Stimulated activated memory B cell treated with anti-CD40 and anti-IgM and Interleukin-4, amounts not matched to agents 10 μg/mL and 1 μg/mL and 100 μg/mL, for 72 hours (primary cell): Measurements from ENCODE around the gene ERCC5.

ENCODE experiments used
- ATAC-seq: fragments of 150-1000 bp; cut with Tn5 transposase; 2 replicates; pipeline ENCODE4 v1.10.0; 2021
- H3K27ac Mint-ChIP-seq: one replicate; pipeline ENCODE4 v1.8.0; 2022; ENCODE audit warnings: mild to moderate bottlenecking, mixed read lengths
- H3K27me3 Mint-ChIP-seq: one replicate; pipeline ENCODE4 v1.8.0; 2022; ENCODE audit warnings: mixed read lengths
- H3K36me3 Mint-ChIP-seq: one replicate; pipeline ENCODE4 v1.8.0; 2022; ENCODE audit warnings: mixed read lengths
- H3K4me1 Mint-ChIP-seq: one replicate; pipeline ENCODE4 v1.8.0; 2022; ENCODE audit warnings: mixed read lengths
- H3K4me3 Mint-ChIP-seq: one replicate; pipeline ENCODE4 v1.8.0; 2022; ENCODE audit warnings: mild to moderate bottlenecking, moderate library complexity, mixed read lengths
- H3K9me3 Mint-ChIP-seq: one replicate; pipeline ENCODE4 v1.8.0; 2022; ENCODE audit warnings: mixed read lengths

ERCC5 gene

DNA sequence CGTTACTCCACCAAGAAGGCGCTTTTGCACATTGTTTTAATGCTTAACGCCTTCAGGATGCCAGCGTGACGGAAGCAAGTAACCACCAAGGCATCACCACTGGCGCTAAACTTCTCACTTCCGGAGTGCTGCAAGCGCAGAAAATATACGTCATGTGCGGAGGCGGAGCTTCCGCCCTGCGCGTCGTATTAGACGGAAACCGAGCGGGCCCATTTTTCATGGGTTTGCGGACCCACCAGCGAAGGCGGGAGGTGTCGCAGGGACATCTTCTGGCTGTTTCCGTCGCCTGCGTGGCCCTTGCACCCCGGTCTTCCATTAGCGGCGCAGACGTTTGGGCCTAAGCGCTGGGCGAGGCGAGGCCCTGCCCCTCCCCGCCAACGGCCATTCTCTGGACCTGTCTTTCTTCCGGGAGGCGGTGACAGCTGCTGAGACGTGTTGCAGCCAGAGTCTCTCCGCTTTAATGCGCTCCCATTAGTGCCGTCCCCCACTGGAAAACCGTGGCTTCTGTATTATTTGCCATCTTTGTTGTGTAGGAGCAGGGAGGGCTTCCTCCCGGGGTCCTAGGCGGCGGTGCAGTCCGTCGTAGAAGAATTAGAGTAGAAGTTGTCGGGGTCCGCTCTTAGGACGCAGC, at the start of gene ERCC5:
Gene ERCC5 (plus strand): TSS at position 403 of the 631 bp plus-strand sequence. CDS start 235 bp downstream, outside the sequence.
- Mint-ChIP-seq H3K36me3 (peaks cover 10% of the 10 kb centered on the region), H3K27me3 (no peaks in the 10 kb centered on the region), H3K4me3 (peak within 1 kb of the TSS; percentile 92), H3K27ac (peak within 1 kb of the TSS; percentile 99), H3K9me3 (no peaks in the 10 kb centered on the region), H3K4me1 (peaks cover 30% of the 10 kb centered on the region)
- ATAC-seq: peak; percentile 94

- H3K36me3 Mint-ChIP-seq: no peaks in the 10 kb centered on the region
- ATAC-seq: peak; percentile 84
- H3K4me1 Mint-ChIP-seq: peaks cover 24% of the 10 kb centered on the region
- H3K4me3 Mint-ChIP-seq: peak within 1 kb of the TSS; percentile 87
- peak within 1 kb of the TSS; percentile 71 for H3K27ac Mint-ChIP-seq
- H3K9me3 Mint-ChIP-seq: no peaks in the 10 kb centered on the region
- H3K27me3 Mint-ChIP-seq: peaks cover 20% of the 10 kb centered on the region
Observed at GRCh38 chr13:102798581-102799425, 47.0 kb upstream of the ERCC5 start, which contains the start of the genes BIVM and POGLUT2. Gene BIVM, plus strand, starts transcription at chr13:102799119. Its CDS starts 8,149 bp downstream, at chr13:102807268. Gene POGLUT2, minus strand, starts transcription at chr13:102798976. Its CDS starts 306 bp downstream, at chr13:102798670.

DNA sequence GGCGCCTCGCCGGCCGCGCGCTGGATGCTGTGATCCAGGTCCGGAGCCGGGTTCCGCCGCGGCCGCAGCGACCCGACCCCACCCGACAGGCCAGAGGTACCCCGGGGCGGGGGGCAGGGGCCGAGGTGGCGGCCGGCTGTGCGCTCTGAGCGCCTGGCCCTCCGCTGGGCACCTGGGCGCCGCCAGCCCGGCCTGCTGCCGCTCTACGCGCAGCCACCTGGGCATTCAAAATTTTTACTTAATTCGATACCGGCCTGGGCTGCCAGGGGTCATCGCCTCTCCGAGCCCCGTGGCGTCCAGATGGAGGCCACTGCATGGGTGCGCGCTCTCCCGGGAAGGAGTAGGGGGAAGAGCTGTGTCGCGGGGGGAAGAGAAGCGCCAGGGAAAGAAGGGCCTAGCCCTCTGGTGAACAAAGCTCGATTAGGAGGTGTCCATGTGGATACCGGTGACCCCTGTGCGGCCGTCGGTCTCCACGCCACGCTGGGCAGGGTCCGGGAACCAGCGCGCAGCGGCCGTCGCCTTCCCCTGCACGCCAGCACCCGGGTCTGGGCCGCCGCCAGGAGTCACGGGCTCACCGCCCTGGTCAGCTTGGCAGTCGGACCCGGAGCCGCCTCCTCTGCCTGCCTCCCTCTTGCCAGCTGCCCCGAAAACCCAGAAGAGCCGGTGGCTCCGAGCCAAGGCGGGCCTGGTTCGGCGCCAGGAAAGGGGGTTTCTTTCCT, 46.2 kb upstream of the ERCC5 start:
- Mint-ChIP-seq H3K36me3 (no peaks in the 10 kb centered on the region), H3K27ac (peak overlapping the region; percentile 71), H3K9me3 (no peaks in the 10 kb centered on the region), H3K4me1 (peaks cover 24% of the 10 kb centered on the region), H3K4me3 (peak overlapping the region; percentile 87), H3K27me3 (peaks cover 20% of the 10 kb centered on the region)
- ATAC-seq: peak; percentile 10

GRCh38 chr13:102800145-102801041, 45.4 kb upstream of the ERCC5 start:
- Mint-ChIP-seq H3K4me3 (peak overlapping the region; percentile 87), H3K36me3 (no peaks in the 10 kb centered on the region), H3K27ac (peak overlapping the region; percentile 71), H3K4me1 (peaks cover 24% of the 10 kb centered on the region), H3K27me3 (peaks cover 20% of the 10 kb centered on the region), H3K9me3 (no peaks in the 10 kb centered on the region)
- peak; percentile 92 for ATAC-seq

DNA sequence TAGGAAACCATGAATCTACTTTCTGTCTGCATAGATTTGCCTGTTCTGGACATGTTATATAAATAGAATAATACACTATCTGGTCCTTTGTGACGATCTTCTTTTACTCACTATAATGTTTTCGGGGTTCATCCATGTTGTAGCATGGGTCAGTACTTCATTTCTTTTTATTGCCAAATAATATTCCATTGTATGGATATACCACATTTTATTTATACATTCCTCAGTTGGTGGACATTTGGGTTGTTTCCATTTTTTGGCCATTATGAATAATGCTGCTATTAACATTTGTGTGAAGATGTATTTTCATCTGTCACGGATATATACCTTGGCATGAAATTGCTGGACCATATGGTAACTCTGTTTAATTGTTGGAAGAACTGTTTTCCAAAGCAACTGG, 40.2 kb upstream of the ERCC5 start:
- Mint-ChIP-seq H3K36me3 (peaks cover 6% of the 10 kb centered on the region), H3K27ac (no peak overlapping the region), H3K9me3 (no peaks in the 10 kb centered on the region), H3K4me1 (peaks cover 7% of the 10 kb centered on the region), H3K4me3 (no peak overlapping the region), H3K27me3 (no peaks in the 10 kb centered on the region)
- no peak for ATAC-seq

DNA sequence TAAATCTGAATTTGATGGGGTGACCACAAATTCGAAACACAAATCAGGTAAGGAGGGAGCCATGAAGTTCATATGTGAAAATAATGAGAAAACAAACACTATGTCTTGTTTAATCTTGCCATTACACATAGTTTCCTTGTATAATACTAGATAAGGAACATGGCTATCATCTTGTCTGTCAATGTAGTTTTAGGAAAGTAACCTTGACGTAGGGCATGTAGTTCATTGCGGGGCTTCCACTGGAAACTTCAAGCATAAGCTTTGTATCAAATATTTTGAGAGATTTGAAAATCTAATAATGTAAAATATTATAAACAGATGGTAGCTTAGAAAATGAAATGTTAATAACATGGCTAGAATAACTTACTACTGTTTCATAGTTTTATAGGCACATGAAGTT, 38.1 kb upstream of the ERCC5 start:
- Mint-ChIP-seq H3K4me1 (no peaks in the 10 kb centered on the region), H3K4me3 (no peak overlapping the region), H3K27ac (no peak overlapping the region), H3K27me3 (no peaks in the 10 kb centered on the region), H3K36me3 (peaks cover 16% of the 10 kb centered on the region), H3K9me3 (peaks cover 5% of the 10 kb centered on the region)
- no peak for ATAC-seq

- ATAC-seq: no peak
- Mint-ChIP-seq H3K27me3 (no peaks in the 10 kb centered on the region), H3K4me3 (no peak overlapping the region), H3K36me3 (peaks cover 16% of the 10 kb centered on the region), H3K4me1 (peaks cover 7% of the 10 kb centered on the region), H3K27ac (no peak overlapping the region), H3K9me3 (peaks cover 5% of the 10 kb centered on the region)
Observed at GRCh38 chr13:102812611-102813287, 33.1 kb upstream of the ERCC5 start.

- no peak overlapping the region for H3K4me3 Mint-ChIP-seq
- no peak for ATAC-seq
- H3K9me3 Mint-ChIP-seq: peaks cover 5% of the 10 kb centered on the region
- no peak overlapping the region for H3K27ac Mint-ChIP-seq
- peaks cover 16% of the 10 kb centered on the region for H3K36me3 Mint-ChIP-seq
- no peaks in the 10 kb centered on the region for H3K27me3 Mint-ChIP-seq
- H3K4me1 Mint-ChIP-seq: peaks cover 7% of the 10 kb centered on the region
Observed at GRCh38 chr13:102814025-102814607, 31.7 kb upstream of the ERCC5 start.

- H3K4me1 Mint-ChIP-seq: peaks cover 7% of the 10 kb centered on the region
- peaks cover 15% of the 10 kb centered on the region for H3K36me3 Mint-ChIP-seq
Observed at GRCh38 chr13:102814793-102815192, 31.0 kb upstream of the ERCC5 start.

DNA sequence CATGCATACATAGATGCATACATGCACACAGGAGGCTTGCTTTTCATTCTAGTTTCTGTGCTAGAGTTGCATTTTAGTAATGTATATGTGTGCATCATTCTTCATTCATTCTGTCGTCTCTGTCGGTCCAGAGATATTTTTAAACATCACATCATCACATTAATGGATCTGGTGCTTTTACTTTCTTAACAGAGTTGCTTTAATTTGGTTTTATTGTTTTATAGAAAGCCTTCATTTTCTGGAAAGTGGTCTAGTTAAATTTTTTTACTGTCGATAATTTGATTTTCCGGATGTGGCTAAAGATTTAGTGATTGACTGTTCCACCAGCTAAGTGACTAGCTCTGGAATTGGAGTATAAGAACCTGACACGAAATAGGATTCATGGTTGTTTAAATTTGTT, 30.0 kb upstream of the ERCC5 start:
- Mint-ChIP-seq H3K4me1 (peaks cover 7% of the 10 kb centered on the region), H3K4me3 (no peak overlapping the region), H3K27ac (no peak overlapping the region), H3K27me3 (no peaks in the 10 kb centered on the region), H3K9me3 (peaks cover 5% of the 10 kb centered on the region), H3K36me3 (peaks cover 15% of the 10 kb centered on the region)
- no peak for ATAC-seq

More at GRCh38 chr13:102814793-102815192, 31.0 kb upstream of the ERCC5 start:
- H3K27me3 Mint-ChIP-seq: no peaks in the 10 kb centered on the region
- no peak for ATAC-seq
- no peak overlapping the region for H3K4me3 Mint-ChIP-seq
- H3K9me3 Mint-ChIP-seq: peaks cover 5% of the 10 kb centered on the region
- no peak overlapping the region for H3K27ac Mint-ChIP-seq

GRCh38 chr13:102816708-102817107, 29.1 kb upstream of the ERCC5 start:
- no peak for ATAC-seq
- Mint-ChIP-seq H3K9me3 (peaks cover 5% of the 10 kb centered on the region), H3K4me1 (peaks cover 7% of the 10 kb centered on the region), H3K36me3 (peaks cover 14% of the 10 kb centered on the region), H3K27ac (no peak overlapping the region), H3K27me3 (no peaks in the 10 kb centered on the region), H3K4me3 (no peak overlapping the region)

GRCh38 chr13:102817241-102817640, 28.6 kb upstream of the ERCC5 start:
- Mint-ChIP-seq H3K4me1 (peaks cover 7% of the 10 kb centered on the region), H3K27ac (no peak overlapping the region), H3K9me3 (peaks cover under 1% of the 10 kb centered on the region), H3K27me3 (no peaks in the 10 kb centered on the region), H3K4me3 (no peak overlapping the region), H3K36me3 (peaks cover 14% of the 10 kb centered on the region)
- ATAC-seq: no peak

DNA sequence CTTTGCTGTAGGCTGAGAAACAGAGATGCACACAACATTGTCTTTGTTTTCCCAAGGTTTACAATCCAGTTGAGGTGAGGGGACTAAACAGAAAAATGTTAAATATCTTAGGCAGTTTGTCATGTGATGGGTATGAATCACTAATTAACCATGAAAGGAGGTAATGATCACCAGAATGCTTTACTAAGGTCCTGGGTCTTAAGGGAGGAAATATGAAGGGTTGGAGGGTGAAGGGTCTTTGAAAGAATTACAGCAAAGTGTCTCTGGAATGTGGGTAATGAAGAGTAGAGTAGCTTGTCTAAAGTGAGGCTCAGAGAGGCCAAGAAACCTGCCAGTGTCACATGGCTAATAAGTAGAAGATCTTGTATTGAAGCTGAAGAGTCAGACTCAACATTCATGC, 27.9 kb upstream of the ERCC5 start:
- H3K4me3 Mint-ChIP-seq: no peak overlapping the region
- peaks cover 7% of the 10 kb centered on the region for H3K4me1 Mint-ChIP-seq
- no peak for ATAC-seq
- H3K36me3 Mint-ChIP-seq: peaks cover 17% of the 10 kb centered on the region
- H3K27ac Mint-ChIP-seq: no peak overlapping the region
- no peaks in the 10 kb centered on the region for H3K9me3 Mint-ChIP-seq
- H3K27me3 Mint-ChIP-seq: no peaks in the 10 kb centered on the region

GRCh38 chr13:102825400-102825799, 20.4 kb upstream of the ERCC5 start:
- Mint-ChIP-seq H3K27me3 (no peaks in the 10 kb centered on the region), H3K9me3 (no peaks in the 10 kb centered on the region), H3K4me1 (no peaks in the 10 kb centered on the region), H3K27ac (no peak overlapping the region), H3K36me3 (peaks cover 25% of the 10 kb centered on the region), H3K4me3 (no peak overlapping the region)
- ATAC-seq: no peak
